ENCODE measurements around the gene PTPRZ1. TPM values are rescaled to one million over a fixed set of nuclear protein-coding genes. Genes with fewer than 3 reads are reported as not detected.

PTPRZ1 gene
- total and polyA plus RNA-seq, 2 donors: 0.47 to 1.0 TPM

- DNase-seq (ENCODE audit: low read depth in 6 of 9, low spot score in 9 of 9): no peak
- WGBS: 96% methylated on average over 1 of the region's 1 CpG
- no peaks in the 10 kb centered on the region for H3K4me1 ChIP-seq (ENCODE audit: control insufficient read depth in 2 of 2, insufficient read depth in 2 of 2, low read length in 2 of 2)
- no peaks in the 10 kb centered on the region for H3K27me3 ChIP-seq (ENCODE audit: control insufficient read depth in 2 of 2, insufficient read depth in 1 of 2, low read length in 1 of 2)
- no peaks in the 10 kb centered on the region for H3K36me3 ChIP-seq (ENCODE audit: control insufficient read depth in 2 of 2, insufficient read depth in 2 of 2, low read length in 1 of 2)
- H3K9me3 ChIP-seq (ENCODE audit: control insufficient read depth in 2 of 2, insufficient read depth in 1 of 2, low read length in 1 of 2): no peaks in the 10 kb centered on the region
- no peak overlapping the region for H3K27ac ChIP-seq (ENCODE audit: low read depth in 1 of 2, low read length in 1 of 2)
- H3K4me3 ChIP-seq (ENCODE audit: low read length in 2 of 2): no peak overlapping the region
Measured at GRCh38 chr7:122094549-122094948, 221.6 kb downstream of the PTPRZ1 start.

GRCh38 chr7:122095642-122096041 is 222.7 kb downstream of the PTPRZ1 start:
- Histone ChIP-seq H3K4me3 (ENCODE audit: low read length in 2 of 2) (no peak overlapping the region), H3K27me3 (ENCODE audit: control insufficient read depth in 2 of 2, insufficient read depth in 1 of 2, low read length in 1 of 2) (no peaks in the 10 kb centered on the region), H3K27ac (ENCODE audit: low read depth in 1 of 2, low read length in 1 of 2) (no peak overlapping the region), H3K9me3 (ENCODE audit: control insufficient read depth in 2 of 2, insufficient read depth in 1 of 2, low read length in 1 of 2) (no peaks in the 10 kb centered on the region), H3K4me1 (ENCODE audit: control insufficient read depth in 2 of 2, insufficient read depth in 2 of 2, low read length in 2 of 2) (no peaks in the 10 kb centered on the region), H3K36me3 (ENCODE audit: control insufficient read depth in 2 of 2, insufficient read depth in 2 of 2, low read length in 1 of 2) (no peaks in the 10 kb centered on the region)
- WGBS: 72% methylated on average over 4 of the region's 4 CpGs
- no peak for DNase-seq (ENCODE audit: low read depth in 6 of 9, low spot score in 9 of 9)

- 90% methylated on average over 3 of the region's 3 CpGs for WGBS
Measured at GRCh38 chr7:122100021-122100420, 227.1 kb downstream of the PTPRZ1 start.

GRCh38 chr7:122103064-122103463 is 230.1 kb downstream of the PTPRZ1 start:
- no peak for DNase-seq (ENCODE audit: low read depth in 6 of 9, low spot score in 9 of 9)
- Histone ChIP-seq H3K4me1 (ENCODE audit: control insufficient read depth in 2 of 2, insufficient read depth in 2 of 2, low read length in 2 of 2) (no peaks in the 10 kb centered on the region), H3K27ac (ENCODE audit: low read depth in 1 of 2, low read length in 1 of 2) (no peak overlapping the region), H3K9me3 (ENCODE audit: control insufficient read depth in 2 of 2, insufficient read depth in 1 of 2, low read length in 1 of 2) (no peaks in the 10 kb centered on the region), H3K36me3 (ENCODE audit: control insufficient read depth in 2 of 2, insufficient read depth in 2 of 2, low read length in 1 of 2) (no peaks in the 10 kb centered on the region), H3K4me3 (ENCODE audit: low read length in 2 of 2) (no peak overlapping the region), H3K27me3 (ENCODE audit: control insufficient read depth in 2 of 2, insufficient read depth in 1 of 2, low read length in 1 of 2) (no peaks in the 10 kb centered on the region)

More at GRCh38 chr7:122100021-122100420, 227.1 kb downstream of the PTPRZ1 start:
- no peak for DNase-seq (ENCODE audit: low read depth in 6 of 9, low spot score in 9 of 9)
- no peaks in the 10 kb centered on the region for H3K36me3 ChIP-seq (ENCODE audit: control insufficient read depth in 2 of 2, insufficient read depth in 2 of 2, low read length in 1 of 2)
- H3K4me1 ChIP-seq (ENCODE audit: control insufficient read depth in 2 of 2, insufficient read depth in 2 of 2, low read length in 2 of 2): no peaks in the 10 kb centered on the region
- H3K27me3 ChIP-seq (ENCODE audit: control insufficient read depth in 2 of 2, insufficient read depth in 1 of 2, low read length in 1 of 2): no peaks in the 10 kb centered on the region
- no peak overlapping the region for H3K4me3 ChIP-seq (ENCODE audit: low read length in 2 of 2)
- no peaks in the 10 kb centered on the region for H3K9me3 ChIP-seq (ENCODE audit: control insufficient read depth in 2 of 2, insufficient read depth in 1 of 2, low read length in 1 of 2)
- H3K27ac ChIP-seq (ENCODE audit: low read depth in 1 of 2, low read length in 1 of 2): no peak overlapping the region
